Activated CD4-positive, alpha-beta T cell treated with anti-CD3 and anti-CD28 coated beads, Interleukin-2, amount 10 ng/mL, durations not matched to agents 7 days and 5 days (primary cell): Measurements from ENCODE around the gene ABCF3. TPM values are rescaled to one million over a fixed set of nuclear protein-coding genes. Genes with fewer than 3 reads are reported as not detected.
A peak's percentile ranks its signal among the peaks of the same experiment; 100 is the strongest.

ENCODE experiments used
- CTCF ChIA-PET: fragments of 350-600 bp; sonication (Branson Sonifier 250); formaldehyde crosslinking; loops from one replicate; lab custom pipeline; 2021; ENCODE audit warnings: antibody characterized with exemption; lab: Charles Lee
- POLR2A ChIA-PET: fragments of 350-600 bp; sonication (Branson Sonifier 250); formaldehyde crosslinking; loops from one replicate; lab custom pipeline; 2021; ENCODE audit warnings: antibody characterized with exemption; lab: Charles Lee
- DNase-seq: peaks from one replicate; pipeline ENCODE4 v3.0.0-alpha.2; 2020
- H3K27ac Mint-ChIP-seq: one replicate; pipeline ENCODE4 v1.8.0; 2021; ENCODE audit warnings: mild to moderate bottlenecking, moderate library complexity, mixed read lengths
- H3K27me3 Mint-ChIP-seq: one replicate; pipeline ENCODE4 v1.8.0; 2021; ENCODE audit warnings: mixed read lengths
- H3K36me3 Mint-ChIP-seq: one replicate; pipeline ENCODE4 v1.8.0; 2021; ENCODE audit warnings: low read depth, mixed read lengths
- H3K4me1 Mint-ChIP-seq: one replicate; pipeline ENCODE4 v1.8.0; 2021; ENCODE audit warnings: mixed read lengths
- H3K4me3 Mint-ChIP-seq: one replicate; pipeline ENCODE4 v1.8.0; 2021; ENCODE audit warnings: mild to moderate bottlenecking, moderate library complexity, mixed read lengths
- H3K9me3 Mint-ChIP-seq: one replicate; pipeline ENCODE4 v1.8.0; 2021; ENCODE audit warnings: mixed read lengths
- total RNA-seq, 2 experiments: library from RNA; stranded (reverse); gene quantifications; one replicate each; pipeline ENCODE4 v1.2.3, GENCODE V29; 2021

The ABCF3 gene
- total RNA-seq, 2 experiments from 2014 or later, result 62.2 to 64.4 TPM

DNA sequence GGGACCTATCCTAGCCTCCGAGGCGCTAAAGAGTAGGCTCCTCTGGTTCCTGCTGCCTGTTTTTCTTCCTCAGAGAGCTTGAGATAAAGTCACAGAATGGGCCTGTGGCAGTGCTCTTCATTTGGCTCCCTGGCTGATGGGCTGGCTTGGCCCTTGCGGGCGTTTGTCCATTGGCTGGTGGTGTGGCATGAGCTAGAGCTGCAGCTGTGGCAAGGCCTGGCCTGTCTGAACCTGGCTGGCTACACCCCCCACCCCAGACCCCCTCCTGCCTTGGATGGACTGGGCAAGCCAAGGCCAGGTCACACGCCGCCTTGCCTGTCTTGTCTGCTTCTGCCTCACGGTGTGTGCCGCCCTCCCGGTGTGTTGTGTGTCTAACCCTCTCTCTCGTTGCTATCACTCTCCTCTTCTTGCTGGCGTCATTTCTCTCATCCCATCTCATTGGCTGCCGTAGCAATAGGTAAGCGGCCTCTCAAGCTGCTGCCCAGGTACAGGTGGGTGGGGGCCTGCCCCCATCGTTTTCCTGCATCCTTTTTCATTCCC, 8.2 kb upstream of the ABCF3 start:
- Mint-ChIP-seq H3K9me3 (no peaks in the 10 kb centered on the region), H3K27me3 (no peaks in the 10 kb centered on the region), H3K4me3 (no peak overlapping the region), H3K36me3 (peaks cover 50% of the 10 kb centered on the region), H3K4me1 (peaks cover 39% of the 10 kb centered on the region), H3K27ac (no peak overlapping the region)
- no peak for DNase-seq
- ChIA-PET POLR2A (no interaction called here), CTCF (interaction anchor here (0.6 to 1.0 kb wide), 2 partner anchors 72 to 102 kb away, joined by 3 read pairs; no protein-coding TSS in a partner anchor)

DNA sequence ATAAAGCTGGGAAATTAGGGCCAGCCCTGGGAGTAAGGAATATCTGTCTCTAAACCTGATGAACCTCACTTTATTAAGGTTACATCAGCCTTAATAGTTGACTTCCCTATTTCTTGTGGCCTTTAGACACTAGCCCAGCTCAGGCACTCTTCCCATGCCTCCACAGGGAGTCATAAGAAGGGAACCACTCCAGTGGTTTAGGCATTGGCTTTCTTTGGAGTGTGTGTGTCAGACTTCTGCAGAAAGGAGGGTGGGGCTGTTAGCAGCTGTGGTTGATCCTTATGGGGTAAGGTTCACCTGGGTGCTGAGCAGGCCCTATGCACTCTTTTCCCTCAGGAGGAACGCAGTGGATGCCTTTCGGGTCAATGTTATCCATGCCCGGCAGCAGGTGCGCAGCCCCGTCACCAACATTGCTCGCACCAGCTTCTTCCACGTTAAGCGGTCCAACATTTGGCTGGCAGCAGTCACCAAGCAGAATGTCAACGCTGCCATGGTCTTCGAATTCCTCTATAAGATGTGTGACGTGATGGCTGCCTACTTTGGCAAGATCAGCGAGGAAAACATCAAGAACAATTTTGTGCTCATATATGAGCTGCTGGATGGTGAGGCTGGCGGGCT, 7.4 kb upstream of the ABCF3 start:
- Mint-ChIP-seq H3K27me3 (no peaks in the 10 kb centered on the region), H3K4me3 (no peak overlapping the region), H3K4me1 (peaks cover 38% of the 10 kb centered on the region), H3K36me3 (peaks cover 58% of the 10 kb centered on the region), H3K27ac (peak overlapping the region; percentile 57), H3K9me3 (no peaks in the 10 kb centered on the region)
- POLR2A ChIA-PET, result no interaction called here
- DNase-seq, result no peak
- CTCF ChIA-PET, result interaction anchor here (0.6 to 1.0 kb wide), 3 partner anchors 72 to 467 kb away, joined by 3 read pairs; no protein-coding TSS in a partner anchor

DNA sequence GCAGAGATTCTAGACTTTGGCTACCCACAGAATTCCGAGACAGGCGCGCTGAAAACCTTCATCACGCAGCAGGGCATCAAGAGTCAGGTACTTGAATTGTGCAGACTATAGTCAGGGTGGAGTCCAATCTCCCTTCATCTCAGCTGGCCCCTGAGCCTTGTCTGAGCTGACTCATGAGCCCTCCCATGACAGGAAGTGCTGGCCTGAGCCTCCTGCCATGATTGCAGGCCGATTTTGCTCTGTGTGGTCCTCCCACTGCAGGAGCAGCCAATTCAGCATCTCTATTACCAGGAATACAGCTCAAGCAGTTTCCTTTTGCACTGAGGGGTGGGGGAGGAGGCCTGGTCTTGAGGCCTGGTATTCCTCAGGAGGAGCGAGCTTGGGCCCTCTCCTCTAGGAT, 5.8 kb upstream of the ABCF3 start:
- Mint-ChIP-seq H3K4me1 (peaks cover 34% of the 10 kb centered on the region), H3K4me3 (no peak overlapping the region), H3K36me3 (peaks cover 68% of the 10 kb centered on the region), H3K27me3 (no peaks in the 10 kb centered on the region), H3K9me3 (no peaks in the 10 kb centered on the region), H3K27ac (no peak overlapping the region)
- CTCF ChIA-PET, result interaction anchor here (0.6 to 1.5 kb wide), 3 partner anchors 24 to 264 kb away, joined by 3 to 4 read pairs (median 3); no protein-coding TSS in a partner anchor
- no peak for DNase-seq
- POLR2A ChIA-PET, result no interaction called here

DNA sequence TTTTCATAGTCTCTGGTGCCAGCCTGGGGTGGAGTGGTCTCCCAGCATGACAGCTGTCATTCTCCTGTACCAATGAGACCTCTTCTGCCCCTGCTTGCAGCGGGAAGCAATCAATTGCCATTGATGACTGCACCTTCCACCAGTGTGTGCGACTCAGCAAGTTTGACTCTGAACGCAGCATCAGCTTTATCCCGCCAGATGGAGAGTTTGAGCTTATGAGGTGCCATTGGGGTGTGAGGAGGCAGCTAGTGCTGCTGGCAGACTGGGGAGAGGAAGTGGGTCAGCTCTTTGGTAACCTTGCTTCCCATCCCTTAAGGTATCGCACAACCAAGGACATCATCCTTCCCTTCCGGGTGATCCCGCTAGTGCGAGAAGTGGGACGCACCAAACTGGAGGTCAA, 4.4 kb upstream of the ABCF3 start:
- Mint-ChIP-seq H3K27ac (no peak overlapping the region), H3K4me3 (no peak overlapping the region), H3K36me3 (peaks cover 68% of the 10 kb centered on the region), H3K27me3 (no peaks in the 10 kb centered on the region), H3K4me1 (peaks cover 31% of the 10 kb centered on the region), H3K9me3 (no peaks in the 10 kb centered on the region)
- no peak for DNase-seq
- ChIA-PET CTCF (interaction anchor here (0.7 to 1.0 kb wide), 3 partner anchors 15 to 44 kb away, joined by 3 read pairs; no protein-coding TSS in a partner anchor), POLR2A (no interaction called here)

DNA sequence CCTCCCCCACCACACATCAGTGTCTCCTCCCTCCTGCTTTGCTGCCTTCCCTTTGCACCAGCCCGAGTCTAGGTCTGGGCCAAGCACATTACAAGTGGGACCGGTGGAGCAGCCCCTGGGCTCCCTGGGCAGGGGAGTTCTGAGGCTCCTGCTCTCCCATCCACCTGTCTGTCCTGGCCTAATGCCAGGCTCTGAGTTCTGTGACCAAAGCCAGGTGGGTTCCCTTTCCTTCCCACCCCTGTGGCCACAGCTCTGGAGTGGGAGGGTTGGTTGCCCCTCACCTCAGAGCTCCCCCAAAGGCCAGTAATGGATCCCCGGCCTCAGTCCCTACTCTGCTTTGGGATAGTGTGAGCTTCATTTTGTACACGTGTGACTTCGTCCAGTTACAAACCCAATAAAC, 2.3 kb upstream of the ABCF3 start:
- Mint-ChIP-seq H3K4me3 (no peak overlapping the region), H3K36me3 (peaks cover 63% of the 10 kb centered on the region), H3K9me3 (no peaks in the 10 kb centered on the region), H3K27ac (no peak overlapping the region), H3K4me1 (peaks cover 32% of the 10 kb centered on the region), H3K27me3 (no peaks in the 10 kb centered on the region)
- DNase-seq, result no peak
- CTCF ChIA-PET, result interaction anchor here (0.7 to 4.3 kb wide), 7 partner anchors 10 to 109 kb away, joined by 3 to 22 read pairs (median 3); partner anchors contain the start of genes AP2M1 and EIF2B5
- POLR2A ChIA-PET, result no interaction called here

DNA sequence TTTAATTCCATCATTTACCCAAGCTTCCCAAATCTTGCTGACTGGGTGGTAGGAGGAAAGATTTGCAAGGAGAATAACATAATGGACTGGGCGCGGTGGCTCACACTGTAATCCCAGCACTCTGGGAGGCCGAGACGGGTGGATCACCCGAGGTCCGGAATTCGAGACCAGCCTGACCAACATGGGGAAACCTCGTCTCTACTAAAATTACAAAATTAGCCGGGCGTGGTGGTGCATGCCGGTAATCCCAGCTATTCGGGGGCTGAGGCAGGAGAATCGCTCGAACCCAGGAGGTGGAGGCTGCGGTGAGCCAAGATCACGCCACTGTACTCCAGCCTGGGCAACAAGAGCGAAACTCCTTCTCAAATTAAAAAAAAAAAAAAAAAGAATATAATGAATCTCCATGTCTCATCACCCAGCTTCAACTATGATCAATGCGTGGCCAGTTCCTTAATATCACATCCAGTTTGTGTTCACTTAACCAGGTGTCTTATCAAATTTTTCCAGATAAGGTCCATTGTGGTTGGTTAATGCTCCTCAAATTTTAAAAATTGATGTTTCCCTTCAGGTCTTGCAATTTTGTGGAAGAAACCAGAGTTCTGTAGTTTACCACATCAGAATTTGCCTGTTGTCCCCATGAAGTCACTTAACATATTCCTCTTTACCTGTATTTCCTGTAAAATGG, 1.3 kb upstream of the ABCF3 start:
- no peak for DNase-seq
- ChIA-PET CTCF (interaction anchor here (0.6 to 4.3 kb wide), 5 partner anchors 11 to 270 kb away, joined by 3 to 22 read pairs (median 4); partner anchors contain the start of genes AP2M1 and EIF2B5), POLR2A (no interaction called here)
- peak overlapping the region; percentile 94 for H3K4me3 Mint-ChIP-seq
- H3K27ac Mint-ChIP-seq, result peak overlapping the region; percentile 82
- H3K4me1 Mint-ChIP-seq, result peaks cover 36% of the 10 kb centered on the region
- H3K9me3 Mint-ChIP-seq, result no peaks in the 10 kb centered on the region
- H3K27me3 Mint-ChIP-seq, result no peaks in the 10 kb centered on the region
- H3K36me3 Mint-ChIP-seq, result peaks cover 58% of the 10 kb centered on the region

DNA sequence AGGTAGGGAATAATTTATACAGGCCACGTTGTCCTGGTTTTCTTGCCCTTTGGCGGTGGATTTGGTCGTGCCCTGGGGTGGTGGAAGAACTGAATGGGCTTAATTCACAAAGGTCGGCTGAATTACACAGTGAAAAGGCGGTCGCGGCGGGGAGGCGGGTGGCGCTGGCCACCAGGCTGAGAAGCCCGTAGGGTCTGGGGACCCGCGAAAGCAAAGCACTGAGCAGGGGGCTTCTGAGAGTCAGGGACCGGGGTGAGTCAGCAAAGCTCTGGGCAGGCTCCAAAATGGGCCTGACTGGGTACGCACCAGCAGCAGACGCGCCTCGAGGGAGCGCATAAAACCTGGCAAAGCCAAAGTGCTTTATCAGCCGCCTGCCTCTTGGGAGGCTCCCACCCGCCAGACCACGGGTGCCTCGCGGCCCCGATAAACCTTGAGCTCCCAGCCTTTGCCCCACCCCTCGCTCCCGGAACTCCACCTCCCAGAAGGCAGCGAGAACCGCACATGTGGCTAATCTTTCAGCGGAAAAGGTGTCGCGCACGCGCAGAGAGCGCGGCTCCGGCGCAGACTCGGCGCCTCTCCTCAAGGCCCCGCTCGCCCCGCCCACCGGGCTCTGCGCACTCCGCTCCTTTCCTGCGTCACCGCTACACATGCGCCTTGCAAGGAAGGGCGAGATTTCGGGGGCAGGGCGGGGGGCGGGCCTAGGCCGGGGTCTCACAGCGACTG, 377 bp upstream of the ABCF3 start:
- CTCF ChIA-PET, result interaction anchor here (0.6 to 4.3 kb wide), 5 partner anchors 9 to 271 kb away, joined by 3 to 22 read pairs (median 3); partner anchors contain the start of genes AP2M1 and DVL3
- H3K27ac Mint-ChIP-seq, result peak overlapping the region; percentile 94
- no peaks in the 10 kb centered on the region for H3K27me3 Mint-ChIP-seq
- H3K36me3 Mint-ChIP-seq, result peaks cover 57% of the 10 kb centered on the region
- DNase-seq, result peak; percentile 99
- POLR2A ChIA-PET, result interaction anchor here (0.7 kb wide), 1 partner anchor 10 kb away, joined by 3 read pairs; no protein-coding TSS in a partner anchor
- no peaks in the 10 kb centered on the region for H3K9me3 Mint-ChIP-seq
- peaks cover 36% of the 10 kb centered on the region for H3K4me1 Mint-ChIP-seq
- H3K4me3 Mint-ChIP-seq, result peak overlapping the region; percentile 94

DNA sequence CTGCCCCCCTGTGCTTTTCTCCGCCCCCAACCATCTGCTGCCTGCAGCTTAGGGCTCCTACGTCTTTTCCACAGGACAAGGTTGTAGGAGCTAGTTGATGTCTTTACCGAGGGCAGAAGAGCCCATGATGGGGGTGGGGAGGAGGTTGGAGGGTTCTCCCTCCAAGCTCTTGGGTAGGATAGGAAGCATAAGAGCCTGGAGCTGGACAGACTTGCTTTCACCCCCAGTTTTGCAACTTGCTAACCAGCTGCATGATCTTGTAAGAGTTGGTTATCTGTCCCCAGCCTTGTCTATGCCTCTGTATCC, 856 bp downstream of the ABCF3 start:
- Mint-ChIP-seq H3K9me3 (no peaks in the 10 kb centered on the region), H3K36me3 (peaks cover 47% of the 10 kb centered on the region), H3K27me3 (no peaks in the 10 kb centered on the region), H3K4me1 (peaks cover 36% of the 10 kb centered on the region), H3K27ac (peak overlapping the region; percentile 94), H3K4me3 (peak overlapping the region; percentile 94)
- POLR2A ChIA-PET, result no interaction called here
- CTCF ChIA-PET, result no interaction called here
- DNase-seq, result no peak

DNA sequence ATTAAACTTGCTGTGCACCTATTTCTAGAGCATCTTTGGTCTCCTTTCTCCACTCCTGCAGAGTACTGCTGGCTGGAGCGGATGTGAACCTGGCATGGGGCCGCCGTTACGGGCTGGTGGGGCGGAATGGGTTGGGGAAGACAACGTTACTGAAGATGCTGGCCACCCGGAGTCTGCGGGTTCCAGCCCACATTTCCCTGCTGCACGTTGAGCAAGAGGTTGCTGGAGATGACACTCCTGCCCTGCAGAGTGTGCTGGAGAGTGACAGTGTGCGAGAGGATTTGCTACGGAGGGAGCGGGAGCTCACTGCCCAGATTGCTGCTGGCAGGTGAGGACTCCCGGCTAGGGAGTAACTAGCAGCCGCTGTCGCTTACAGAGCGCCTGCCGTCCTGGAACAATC, 2.1 kb downstream of the ABCF3 start:
- Mint-ChIP-seq H3K4me3 (peak overlapping the region; percentile 94), H3K36me3 (peaks cover 44% of the 10 kb centered on the region), H3K27ac (no peak overlapping the region), H3K9me3 (no peaks in the 10 kb centered on the region), H3K27me3 (no peaks in the 10 kb centered on the region), H3K4me1 (peaks cover 36% of the 10 kb centered on the region)
- no peak for DNase-seq
- ChIA-PET POLR2A (no interaction called here), CTCF (no interaction called here)

DNA sequence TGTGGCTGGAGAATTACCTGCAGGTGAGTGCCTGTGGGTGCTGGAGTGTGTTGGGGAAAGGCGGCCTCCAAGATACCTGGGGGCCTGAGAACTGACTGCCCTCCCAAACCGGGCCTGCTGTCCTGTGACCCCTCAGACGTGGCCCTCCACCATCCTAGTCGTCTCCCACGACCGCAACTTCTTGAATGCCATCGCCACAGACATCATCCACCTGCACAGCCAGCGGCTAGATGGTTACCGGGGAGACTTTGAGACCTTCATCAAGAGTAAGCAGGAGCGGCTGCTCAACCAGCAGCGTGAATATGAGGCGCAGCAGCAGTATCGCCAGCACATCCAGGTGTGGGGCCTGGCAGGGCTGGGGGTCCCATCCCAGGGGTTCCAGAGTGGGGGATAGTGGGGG, 3.4 kb downstream of the ABCF3 start:
- POLR2A ChIA-PET, result no interaction called here
- Mint-ChIP-seq H3K27me3 (no peaks in the 10 kb centered on the region), H3K36me3 (peaks cover 41% of the 10 kb centered on the region), H3K4me3 (no peak overlapping the region), H3K4me1 (peaks cover 33% of the 10 kb centered on the region), H3K9me3 (no peaks in the 10 kb centered on the region), H3K27ac (no peak overlapping the region)
- DNase-seq, result no peak
- CTCF ChIA-PET, result no interaction called here

DNA sequence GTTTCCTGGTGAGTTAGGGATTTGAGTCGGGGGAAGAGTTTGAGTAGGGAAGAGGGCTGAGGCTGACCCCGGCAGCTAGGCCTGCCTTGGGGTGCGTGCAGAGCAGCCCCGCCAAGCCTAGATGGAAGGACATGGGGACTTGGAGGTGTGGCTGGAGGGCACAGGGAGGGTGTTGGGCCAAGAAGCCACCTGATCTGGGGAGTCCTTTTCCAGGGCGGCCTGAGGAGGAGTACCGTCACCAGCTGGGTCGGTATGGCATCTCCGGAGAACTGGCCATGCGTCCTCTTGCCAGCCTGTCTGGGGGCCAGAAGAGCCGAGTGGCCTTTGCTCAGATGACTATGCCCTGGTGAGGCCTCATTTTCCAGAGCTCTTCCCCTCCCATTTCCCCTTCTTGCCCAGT, 6.9 kb downstream of the ABCF3 start:
- POLR2A ChIA-PET, result no interaction called here
- Mint-ChIP-seq H3K27me3 (no peaks in the 10 kb centered on the region), H3K9me3 (no peaks in the 10 kb centered on the region), H3K4me3 (no peak overlapping the region), H3K27ac (no peak overlapping the region), H3K36me3 (peaks cover 33% of the 10 kb centered on the region), H3K4me1 (peaks cover 8% of the 10 kb centered on the region)
- CTCF ChIA-PET, result interaction anchor here (1.2 kb wide), 1 partner anchor 11 kb away, joined by 3 read pairs; no protein-coding TSS in a partner anchor
- DNase-seq, result no peak

DNA sequence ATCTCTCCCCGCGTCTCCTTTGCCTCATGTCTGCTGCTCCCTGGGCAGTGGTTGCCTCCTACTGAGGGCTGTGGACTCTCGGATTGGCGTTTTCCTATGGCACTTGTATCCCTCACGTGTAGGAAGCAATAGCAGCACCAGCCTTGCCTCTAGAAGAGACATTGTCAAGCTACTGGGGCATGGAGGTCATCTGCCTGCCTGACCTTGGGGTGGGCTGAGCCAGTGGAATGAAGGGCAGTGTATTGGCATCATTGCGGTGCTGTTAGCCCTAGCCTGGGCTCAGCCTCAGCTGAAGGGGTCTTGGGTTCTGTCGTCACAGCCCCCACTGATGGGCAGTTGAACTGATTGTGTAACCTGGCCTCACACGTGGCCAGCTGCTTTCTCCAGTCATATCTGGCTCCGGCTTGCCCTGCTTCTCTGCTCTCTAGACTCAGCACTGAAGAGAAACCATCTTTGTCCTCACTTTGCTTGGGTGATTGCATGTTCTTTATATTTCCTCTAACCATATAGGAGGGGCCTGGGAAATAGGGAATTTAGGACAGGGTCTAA, 8.1 kb downstream of the ABCF3 start:
- no peaks in the 10 kb centered on the region for H3K27me3 Mint-ChIP-seq
- H3K4me3 Mint-ChIP-seq, result no peak overlapping the region
- peaks cover 4% of the 10 kb centered on the region for H3K4me1 Mint-ChIP-seq
- no peaks in the 10 kb centered on the region for H3K9me3 Mint-ChIP-seq
- ChIA-PET POLR2A (no interaction called here), CTCF (interaction anchor here (0.8 to 1.2 kb wide), 3 partner anchors 9 to 34 kb away, joined by 3 read pairs; no protein-coding TSS in a partner anchor)
- DNase-seq, result no peak
- H3K36me3 Mint-ChIP-seq, result peaks cover 29% of the 10 kb centered on the region
- H3K27ac Mint-ChIP-seq, result no peak overlapping the region
